ENCODE measurements around the gene EPS8L1.

Gene EPS8L1

GRCh38 chr19:55115446-55116065, 39.9 kb downstream of the EPS8L1 start:
- no peak for DNase-seq (ENCODE audit: low read depth)

- DNase-seq (ENCODE audit: low read depth) = peak; percentile 23
Observed at GRCh38 chr19:55116232-55116858, 40.7 kb downstream of the EPS8L1 start.

GRCh38 chr19:55116859-55117662, 41.4 kb downstream of the EPS8L1 start, which contains the start of gene PPP1R12C:
Gene PPP1R12C, minus strand, starts transcription at chr19:55117637. Its CDS starts 94 bp downstream, at chr19:55117543.
- DNase-seq (ENCODE audit: low read depth) = no peak

GRCh38 chr19:55117663-55118391, 42.2 kb downstream of the EPS8L1 start:
- DNase-seq (ENCODE audit: low read depth) = peak; percentile 97

GRCh38 chr19:55118401-55118991, 42.8 kb downstream of the EPS8L1 start:
- DNase-seq (ENCODE audit: low read depth) = no peak

GRCh38 chr19:55119053-55119452, 43.4 kb downstream of the EPS8L1 start:
- DNase-seq (ENCODE audit: low read depth) = no peak

GRCh38 chr19:55131421-55131820, 55.8 kb downstream of the EPS8L1 start:
- DNase-seq (ENCODE audit: low read depth) = no peak

- DNase-seq (ENCODE audit: low read depth) = no peak
Observed at GRCh38 chr19:55132453-55133129, 56.9 kb downstream of the EPS8L1 start.

- no peak for DNase-seq (ENCODE audit: low read depth)
Observed at GRCh38 chr19:55133639-55134444, 58.2 kb downstream of the EPS8L1 start.

GRCh38 chr19:55134736-55135135, 59.1 kb downstream of the EPS8L1 start:
- no peak for DNase-seq (ENCODE audit: low read depth)

- no peak for DNase-seq (ENCODE audit: low read depth)
Observed at GRCh38 chr19:55136399-55137102, 60.9 kb downstream of the EPS8L1 start.

Data from activated T-helper 1 cell treated with Interleukin-2 at 50 U/mL for 16 hours (primary cell).